ENCODE measurements around the gene UBR4. TPM values are rescaled to one million over a fixed set of nuclear protein-coding genes. Genes with fewer than 3 reads are reported as not detected.

UBR4 gene
- total and polyA plus RNA-seq, 4 donors = 103 to 182 (median 123) TPM

- H3K4me1 ChIP-seq (ENCODE audit: control insufficient read depth, insufficient read depth, low read length) = no peaks in the 10 kb centered on the region
- H3K9me3 ChIP-seq (ENCODE audit: control insufficient read depth, insufficient read depth, low read length) = no peaks in the 10 kb centered on the region
- no peak overlapping the region for H3K27ac ChIP-seq (ENCODE audit: low read depth, low read length)
- no peaks in the 10 kb centered on the region for H3K27me3 ChIP-seq (ENCODE audit: control insufficient read depth, insufficient read depth, low read length)
- no peak for DNase-seq (ENCODE audit: low read depth in 4 of 6, low spot score in 6 of 6)
- no peak overlapping the region for H3K4me3 ChIP-seq (ENCODE audit: low read depth, low read length)
- 89% methylated on average over 5 of the region's 6 CpGs for WGBS (ENCODE audit: insufficient coverage)
- peaks cover 83% of the 10 kb centered on the region for H3K36me3 ChIP-seq (ENCODE audit: control insufficient read depth, insufficient read depth, low read length)
Measured at GRCh38 chr1:19115082-19115808, 94.8 kb downstream of the UBR4 start.

GRCh38 chr1:19113697-19114092 is 96.4 kb downstream of the UBR4 start:
- 77% methylated on average over 3 of the region's 4 CpGs for WGBS (ENCODE audit: insufficient coverage)
- no peak overlapping the region for H3K4me3 ChIP-seq (ENCODE audit: low read depth, low read length)
- no peaks in the 10 kb centered on the region for H3K4me1 ChIP-seq (ENCODE audit: control insufficient read depth, insufficient read depth, low read length)
- H3K36me3 ChIP-seq (ENCODE audit: control insufficient read depth, insufficient read depth, low read length) = peaks cover 87% of the 10 kb centered on the region
- H3K9me3 ChIP-seq (ENCODE audit: control insufficient read depth, insufficient read depth, low read length) = no peaks in the 10 kb centered on the region
- H3K27me3 ChIP-seq (ENCODE audit: control insufficient read depth, insufficient read depth, low read length) = no peaks in the 10 kb centered on the region
- H3K27ac ChIP-seq (ENCODE audit: low read depth, low read length) = no peak overlapping the region
- peak in 2 of 6 donors; percentile 37 to 70 for DNase-seq (ENCODE audit: low read depth in 4 of 6, low spot score in 6 of 6)

- no peak overlapping the region for H3K27ac ChIP-seq (ENCODE audit: low read depth, low read length)
- H3K4me3 ChIP-seq (ENCODE audit: low read depth, low read length) = no peak overlapping the region
- no peaks in the 10 kb centered on the region for H3K27me3 ChIP-seq (ENCODE audit: control insufficient read depth, insufficient read depth, low read length)
- DNase-seq (ENCODE audit: low read depth in 4 of 6, low spot score in 6 of 6) = no peak
- 70% methylated on average over 3 of the region's 7 CpGs for WGBS (ENCODE audit: insufficient coverage)
- peaks cover 83% of the 10 kb centered on the region for H3K36me3 ChIP-seq (ENCODE audit: control insufficient read depth, insufficient read depth, low read length)
- H3K9me3 ChIP-seq (ENCODE audit: control insufficient read depth, insufficient read depth, low read length) = no peaks in the 10 kb centered on the region
- H3K4me1 ChIP-seq (ENCODE audit: control insufficient read depth, insufficient read depth, low read length) = no peaks in the 10 kb centered on the region
Measured at GRCh38 chr1:19112891-19113696, 97.0 kb downstream of the UBR4 start.

- no peaks in the 10 kb centered on the region for H3K9me3 ChIP-seq (ENCODE audit: control insufficient read depth, insufficient read depth, low read length)
- WGBS (ENCODE audit: insufficient coverage) = 88% methylated on average over 9 of the region's 11 CpGs
- H3K36me3 ChIP-seq (ENCODE audit: control insufficient read depth, insufficient read depth, low read length) = peaks cover 84% of the 10 kb centered on the region
- H3K4me1 ChIP-seq (ENCODE audit: control insufficient read depth, insufficient read depth, low read length) = no peaks in the 10 kb centered on the region
- no peak for DNase-seq (ENCODE audit: low read depth in 4 of 6, low spot score in 6 of 6)
- H3K4me3 ChIP-seq (ENCODE audit: low read depth, low read length) = no peak overlapping the region
- no peaks in the 10 kb centered on the region for H3K27me3 ChIP-seq (ENCODE audit: control insufficient read depth, insufficient read depth, low read length)
- H3K27ac ChIP-seq (ENCODE audit: low read depth, low read length) = no peak overlapping the region
Measured at GRCh38 chr1:19110257-19110927, 99.7 kb downstream of the UBR4 start.

GRCh38 chr1:19109545-19109944 is 100.5 kb downstream of the UBR4 start:
- Histone ChIP-seq H3K4me3 (ENCODE audit: low read depth, low read length) (no peak overlapping the region), H3K4me1 (ENCODE audit: control insufficient read depth, insufficient read depth, low read length) (no peaks in the 10 kb centered on the region), H3K36me3 (ENCODE audit: control insufficient read depth, insufficient read depth, low read length) (peaks cover 81% of the 10 kb centered on the region), H3K27ac (ENCODE audit: low read depth, low read length) (no peak overlapping the region), H3K27me3 (ENCODE audit: control insufficient read depth, insufficient read depth, low read length) (no peaks in the 10 kb centered on the region), H3K9me3 (ENCODE audit: control insufficient read depth, insufficient read depth, low read length) (no peaks in the 10 kb centered on the region)
- 100% methylated on average over 1 of the region's 3 CpGs for WGBS (ENCODE audit: insufficient coverage)
- no peak for DNase-seq (ENCODE audit: low read depth in 4 of 6, low spot score in 6 of 6)

GRCh38 chr1:19101244-19101643 is 108.8 kb downstream of the UBR4 start:
- H3K9me3 ChIP-seq (ENCODE audit: control insufficient read depth, insufficient read depth, low read length) = no peaks in the 10 kb centered on the region
- no peaks in the 10 kb centered on the region for H3K27me3 ChIP-seq (ENCODE audit: control insufficient read depth, insufficient read depth, low read length)
- no peak overlapping the region for H3K27ac ChIP-seq (ENCODE audit: low read depth, low read length)
- H3K4me3 ChIP-seq (ENCODE audit: low read depth, low read length) = no peak overlapping the region
- WGBS (ENCODE audit: insufficient coverage) = 97% methylated on average over 6 of the region's 8 CpGs
- no peak for DNase-seq (ENCODE audit: low read depth in 4 of 6, low spot score in 6 of 6)
- H3K36me3 ChIP-seq (ENCODE audit: control insufficient read depth, insufficient read depth, low read length) = peaks cover 66% of the 10 kb centered on the region
- H3K4me1 ChIP-seq (ENCODE audit: control insufficient read depth, insufficient read depth, low read length) = no peaks in the 10 kb centered on the region

- 95% methylated on average over 4 of the region's 5 CpGs for WGBS (ENCODE audit: insufficient coverage)
- Histone ChIP-seq H3K9me3 (ENCODE audit: control insufficient read depth, insufficient read depth, low read length) (no peaks in the 10 kb centered on the region), H3K36me3 (ENCODE audit: control insufficient read depth, insufficient read depth, low read length) (peaks cover 68% of the 10 kb centered on the region), H3K4me1 (ENCODE audit: control insufficient read depth, insufficient read depth, low read length) (no peaks in the 10 kb centered on the region), H3K4me3 (ENCODE audit: low read depth, low read length) (no peak overlapping the region), H3K27ac (ENCODE audit: low read depth, low read length) (no peak overlapping the region), H3K27me3 (ENCODE audit: control insufficient read depth, insufficient read depth, low read length) (no peaks in the 10 kb centered on the region)
- no peak for DNase-seq (ENCODE audit: low read depth in 4 of 6, low spot score in 6 of 6)
Measured at GRCh38 chr1:19100028-19100427, 110.0 kb downstream of the UBR4 start.

- WGBS (ENCODE audit: insufficient coverage) = 90% methylated on average over 4 of the region's 5 CpGs
- H3K4me3 ChIP-seq (ENCODE audit: low read depth, low read length) = no peak overlapping the region
- peaks cover 80% of the 10 kb centered on the region for H3K36me3 ChIP-seq (ENCODE audit: control insufficient read depth, insufficient read depth, low read length)
- H3K27me3 ChIP-seq (ENCODE audit: control insufficient read depth, insufficient read depth, low read length) = no peaks in the 10 kb centered on the region
- H3K4me1 ChIP-seq (ENCODE audit: control insufficient read depth, insufficient read depth, low read length) = no peaks in the 10 kb centered on the region
- no peak for DNase-seq (ENCODE audit: low read depth in 4 of 6, low spot score in 6 of 6)
- H3K9me3 ChIP-seq (ENCODE audit: control insufficient read depth, insufficient read depth, low read length) = no peaks in the 10 kb centered on the region
- H3K27ac ChIP-seq (ENCODE audit: low read depth, low read length) = no peak overlapping the region
Measured at GRCh38 chr1:19096990-19097389, 113.1 kb downstream of the UBR4 start.

- H3K9me3 ChIP-seq (ENCODE audit: control insufficient read depth, insufficient read depth, low read length) = no peaks in the 10 kb centered on the region
- H3K36me3 ChIP-seq (ENCODE audit: control insufficient read depth, insufficient read depth, low read length) = peaks cover 80% of the 10 kb centered on the region
- DNase-seq (ENCODE audit: low read depth in 4 of 6, low spot score in 6 of 6) = peak in 2 of 6 donors; percentile 39 to 53
- no peaks in the 10 kb centered on the region for H3K4me1 ChIP-seq (ENCODE audit: control insufficient read depth, insufficient read depth, low read length)
- H3K4me3 ChIP-seq (ENCODE audit: low read depth, low read length) = no peak overlapping the region
- H3K27me3 ChIP-seq (ENCODE audit: control insufficient read depth, insufficient read depth, low read length) = no peaks in the 10 kb centered on the region
- H3K27ac ChIP-seq (ENCODE audit: low read depth, low read length) = no peak overlapping the region
- WGBS (ENCODE audit: insufficient coverage) = 45% methylated on average over 3 of the region's 7 CpGs
Measured at GRCh38 chr1:19096036-19096833, 113.8 kb downstream of the UBR4 start.

Measured in spinal cord (tissue), 10 donors.